Stimulated activated CD4-positive, alpha-beta T cell treated with anti-CD3 and anti-CD28 coated beads, Interleukin-4, amount 100 ng/mL, for 4 hours (primary cell): ENCODE results near the gene LDAF1.
"Not testable (repeated sequence)": the region's sequence is repeated elsewhere in the genome, so short reads cannot be mapped to it uniquely, and the experiment has no call there.

Experiments used
- DNase-seq, 2 experiments: peaks; one replicate each; pipeline ENCODE4 v3.0.0-alpha.2; 2020

The LDAF1 gene

DNA sequence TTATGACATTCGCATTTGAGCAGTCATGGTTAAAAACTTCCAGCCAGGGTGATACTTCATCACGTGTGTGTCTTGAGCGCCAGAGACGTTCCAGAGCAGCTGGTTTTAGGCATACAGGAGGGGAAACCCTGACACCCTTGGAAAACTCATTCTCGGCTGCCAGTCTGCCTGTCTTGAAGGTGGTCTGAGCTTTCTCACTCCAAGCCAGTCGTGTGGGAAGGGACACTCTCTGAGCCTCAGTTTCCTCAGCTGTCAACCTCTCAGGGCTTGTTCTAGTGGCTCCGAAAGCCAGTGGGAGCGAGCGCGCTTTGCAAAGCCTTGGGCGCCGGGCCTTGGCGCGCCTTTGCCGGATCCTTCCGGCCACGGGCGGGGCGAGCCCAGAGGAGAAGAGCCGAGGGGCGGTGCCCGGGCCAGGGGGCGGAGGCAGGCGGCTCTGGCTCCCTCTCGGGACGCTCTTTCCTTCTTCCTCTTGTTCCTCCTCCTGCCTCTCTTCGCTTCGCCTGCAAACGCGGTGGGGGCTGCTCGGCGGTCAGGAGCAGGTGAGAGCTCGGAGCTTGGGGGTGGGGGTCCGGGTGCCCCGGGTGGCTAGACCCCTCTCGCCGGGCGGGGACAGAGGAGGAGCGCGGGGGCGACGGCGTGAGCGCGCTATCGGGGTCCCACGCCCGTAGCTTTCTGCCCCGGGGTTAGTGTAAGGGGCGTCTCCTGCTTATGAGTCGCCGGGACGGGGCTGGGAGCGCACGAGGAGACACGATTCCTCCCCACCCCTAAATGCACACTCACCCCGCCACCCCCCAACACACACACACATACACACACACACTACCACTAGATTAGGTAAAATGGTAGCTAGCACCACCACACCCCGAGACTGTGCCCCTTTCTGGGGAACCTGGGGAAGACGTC lies at the start of gene LDAF1:
TSS of gene LDAF1 (plus strand) at position 467 of the 903 bp plus-strand sequence. CDS start 2,509 bp downstream, outside the sequence.
- DNase-seq: peak; percentile 69 to 82

DNA sequence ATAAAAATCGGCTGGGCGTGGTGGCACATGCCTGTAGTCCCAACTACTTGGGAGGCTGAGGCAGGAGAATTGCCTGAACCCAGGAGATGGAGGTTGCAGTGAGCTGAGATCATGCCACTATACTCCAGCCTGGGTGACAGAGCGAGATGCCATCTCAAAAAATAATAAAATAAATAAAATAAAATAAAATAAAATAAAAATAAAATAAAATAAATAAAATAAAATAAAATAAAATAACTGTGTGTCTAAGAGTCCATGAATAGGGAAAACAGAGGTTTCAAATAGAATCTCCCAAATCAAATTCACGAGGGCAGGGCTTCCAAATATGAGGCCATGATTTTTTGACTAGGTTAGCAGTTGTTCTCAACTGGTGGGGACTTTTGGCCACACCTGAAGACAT lies 42.9 kb upstream of the LDAF1 start:
- not testable (repeated sequence) for DNase-seq

DNA sequence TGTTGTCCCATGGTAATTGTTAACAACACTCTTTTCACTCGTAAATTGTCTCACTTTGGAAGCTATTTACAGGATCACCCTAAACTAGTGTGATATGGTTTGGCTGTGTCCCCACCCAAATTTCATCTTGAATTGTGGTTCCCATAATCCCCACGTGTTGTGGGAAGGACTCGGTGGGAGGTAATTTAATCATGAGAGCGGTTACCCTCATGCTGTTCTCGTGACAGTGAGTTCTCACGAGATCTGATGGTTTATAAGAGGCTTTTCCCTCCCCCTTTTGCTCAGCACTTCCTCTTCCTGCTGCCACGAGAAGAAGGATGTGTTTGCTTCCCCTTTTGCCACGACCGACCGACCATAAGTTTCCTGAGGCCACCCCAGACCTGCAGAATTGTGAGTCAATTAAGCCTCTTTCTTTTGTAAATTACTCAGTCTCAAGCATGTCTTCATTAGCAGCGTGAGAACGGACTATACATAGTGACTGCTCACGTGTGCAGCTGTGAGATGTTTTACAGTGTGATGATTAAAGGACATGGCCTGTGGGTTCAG lies 42.3 kb upstream of the LDAF1 start:
- DNase-seq: no peak

DNA sequence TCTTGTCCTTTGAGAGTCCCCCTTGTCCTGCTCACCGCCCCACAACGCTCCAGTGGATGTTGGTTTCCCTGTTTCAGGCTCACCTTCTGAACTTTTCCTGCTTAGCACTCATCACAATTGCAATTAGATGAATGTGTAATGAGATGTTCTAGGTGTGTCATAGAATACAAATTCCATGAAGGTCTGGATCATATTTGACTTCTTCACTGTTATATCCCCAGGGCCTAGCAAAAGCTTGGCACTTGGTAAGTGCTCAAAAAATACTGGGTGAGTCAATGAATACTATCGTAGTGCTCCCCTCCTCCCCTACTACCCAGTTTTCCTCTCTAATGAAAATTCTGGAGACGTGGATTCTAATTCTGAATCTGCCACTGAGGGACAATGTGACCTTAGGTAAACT lies 40.9 kb upstream of the LDAF1 start:
- no peak for DNase-seq

DNA sequence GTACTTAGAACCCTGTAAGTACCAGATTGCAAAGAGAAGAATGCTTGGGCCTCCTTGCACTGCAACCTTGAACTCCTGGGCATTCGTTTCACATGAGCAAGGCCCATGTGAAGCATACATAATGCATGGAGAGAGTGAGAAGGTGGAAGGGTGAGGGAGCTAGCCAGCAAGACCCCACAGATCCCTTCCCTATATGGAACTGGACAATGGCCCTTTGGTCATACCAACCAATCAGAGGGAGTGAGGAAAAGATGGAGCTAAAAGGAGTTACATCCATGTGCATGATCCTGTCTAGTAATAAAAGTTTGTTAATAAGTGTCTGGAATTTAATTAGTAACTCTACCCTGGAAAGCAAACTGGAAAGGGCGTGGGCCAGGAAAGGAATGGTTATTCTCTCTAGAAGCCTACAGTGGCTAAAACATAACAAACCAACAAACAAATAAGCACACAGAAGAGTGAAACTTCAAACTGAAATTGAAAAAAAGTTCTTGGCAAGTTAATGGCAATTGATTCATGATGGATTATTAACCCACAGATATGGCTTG lies 37.4 kb upstream of the LDAF1 start:
- no peak for DNase-seq

DNA sequence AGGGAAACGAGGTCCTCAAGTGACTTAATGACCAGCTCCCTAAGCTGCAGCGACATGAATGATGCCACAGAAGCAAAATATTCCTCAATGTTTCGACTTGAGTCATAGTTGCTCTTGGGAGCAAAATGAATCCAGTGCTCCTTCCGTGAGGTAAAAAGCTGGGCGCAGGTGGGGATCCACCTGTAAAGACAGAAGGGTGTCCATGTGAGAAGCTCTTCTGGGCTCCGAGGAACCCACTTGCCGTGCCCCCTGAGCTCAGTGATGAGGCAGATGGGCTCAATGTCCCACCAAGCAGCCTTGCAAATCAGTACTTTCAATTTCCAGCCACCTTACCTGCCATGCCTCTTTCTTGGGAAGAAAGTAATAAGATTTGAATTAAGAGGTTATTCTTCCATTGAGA lies 33.3 kb upstream of the LDAF1 start:
- DNase-seq: no peak

DNA sequence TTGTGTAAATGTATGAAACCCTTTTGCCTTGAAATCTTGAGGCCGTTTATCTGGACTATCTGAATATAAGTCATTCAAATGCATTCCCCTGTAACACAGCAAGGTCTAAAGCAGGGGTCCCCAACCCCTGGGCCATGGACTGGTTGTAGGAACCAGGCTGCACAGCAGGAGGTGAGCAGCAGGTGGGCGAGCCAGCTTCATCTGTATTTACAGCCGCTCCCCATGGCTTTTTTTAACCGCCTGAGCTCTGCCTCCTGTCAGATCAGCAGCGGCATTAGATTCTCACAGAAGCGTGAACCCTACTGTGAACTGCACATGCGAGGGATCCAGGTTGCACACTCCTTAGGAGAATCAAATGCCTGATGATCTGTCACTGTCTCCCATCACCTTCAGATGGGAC lies 32.0 kb upstream of the LDAF1 start:
- no peak for DNase-seq

DNA sequence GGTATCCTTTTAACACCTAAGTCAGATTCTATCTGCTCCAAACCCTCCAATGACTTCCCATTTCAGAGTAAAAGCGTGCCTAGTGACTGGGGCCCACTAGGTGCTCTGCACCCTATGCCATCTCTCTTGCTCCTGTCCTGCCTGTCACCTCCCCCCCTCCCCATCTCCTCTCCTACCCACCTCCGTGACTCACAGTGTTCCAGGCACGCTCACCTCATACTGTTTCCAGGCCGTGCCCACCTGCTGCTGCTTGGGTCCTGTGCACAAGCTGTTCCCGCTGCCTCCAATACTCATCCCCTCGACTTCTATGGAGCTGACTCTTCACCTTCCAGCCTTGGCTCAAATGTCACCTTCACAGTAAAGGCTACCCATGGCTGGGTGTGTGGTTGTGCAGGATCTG lies 29.5 kb upstream of the LDAF1 start:
- no peak for DNase-seq

DNA sequence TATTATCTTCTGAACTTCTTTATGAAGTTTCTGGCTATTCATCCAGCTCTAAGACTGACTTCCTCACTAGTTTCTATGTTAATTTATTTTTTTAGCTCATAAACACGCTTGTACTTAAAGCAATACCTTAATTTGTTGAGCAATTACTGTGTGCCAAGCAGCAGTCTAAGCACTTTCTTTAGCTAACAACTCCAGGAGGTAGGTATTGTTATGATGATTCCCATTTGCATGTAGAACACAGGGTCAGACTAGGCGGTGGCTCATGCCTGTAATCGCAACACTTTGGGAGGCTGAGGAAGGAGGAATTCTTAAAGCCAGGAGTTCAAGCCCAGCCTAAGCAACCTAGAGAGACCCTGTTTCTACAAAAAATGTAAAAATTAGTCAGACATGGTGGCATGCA lies 27.7 kb upstream of the LDAF1 start:
- no peak for DNase-seq

DNA sequence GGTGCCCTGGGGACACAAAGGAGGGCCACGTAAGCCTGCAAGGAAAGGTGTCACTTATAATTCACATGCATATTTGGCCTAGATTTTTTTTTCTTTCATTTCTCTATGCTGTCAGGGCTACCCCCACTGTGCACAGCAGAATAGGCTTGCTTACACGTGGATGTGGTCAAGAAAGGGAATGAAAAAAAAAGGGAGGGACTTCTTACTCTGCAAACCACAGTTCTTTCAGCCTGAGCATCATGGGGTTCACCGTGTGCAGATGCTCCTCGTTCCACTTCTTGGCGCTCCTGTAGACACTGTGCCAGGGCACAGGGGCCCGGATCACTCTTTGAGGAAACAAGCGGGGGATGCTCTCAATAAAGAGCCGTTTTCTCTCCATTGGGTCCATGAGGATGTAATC lies 24.4 kb upstream of the LDAF1 start:
- DNase-seq: no peak

DNA sequence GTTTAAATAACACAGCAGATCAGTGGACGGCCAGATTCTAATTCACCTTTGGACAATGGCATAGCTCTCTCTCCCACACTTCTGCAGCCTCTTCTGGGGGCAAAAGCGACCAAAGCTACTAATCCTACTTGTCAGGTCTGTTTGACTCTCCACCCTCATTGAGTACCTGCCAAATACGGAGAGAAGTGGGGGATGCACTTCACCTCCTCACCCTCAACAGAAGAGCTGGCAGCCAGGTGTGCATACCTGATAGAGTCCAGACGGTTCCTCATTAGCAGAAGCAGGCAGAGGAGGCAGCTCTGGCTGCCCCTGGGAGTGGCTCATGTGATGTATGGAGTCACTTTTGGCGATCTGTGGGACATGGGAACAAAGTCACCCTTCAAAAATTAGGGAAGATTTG lies 12.7 kb upstream of the LDAF1 start:
- DNase-seq: no peak

DNA sequence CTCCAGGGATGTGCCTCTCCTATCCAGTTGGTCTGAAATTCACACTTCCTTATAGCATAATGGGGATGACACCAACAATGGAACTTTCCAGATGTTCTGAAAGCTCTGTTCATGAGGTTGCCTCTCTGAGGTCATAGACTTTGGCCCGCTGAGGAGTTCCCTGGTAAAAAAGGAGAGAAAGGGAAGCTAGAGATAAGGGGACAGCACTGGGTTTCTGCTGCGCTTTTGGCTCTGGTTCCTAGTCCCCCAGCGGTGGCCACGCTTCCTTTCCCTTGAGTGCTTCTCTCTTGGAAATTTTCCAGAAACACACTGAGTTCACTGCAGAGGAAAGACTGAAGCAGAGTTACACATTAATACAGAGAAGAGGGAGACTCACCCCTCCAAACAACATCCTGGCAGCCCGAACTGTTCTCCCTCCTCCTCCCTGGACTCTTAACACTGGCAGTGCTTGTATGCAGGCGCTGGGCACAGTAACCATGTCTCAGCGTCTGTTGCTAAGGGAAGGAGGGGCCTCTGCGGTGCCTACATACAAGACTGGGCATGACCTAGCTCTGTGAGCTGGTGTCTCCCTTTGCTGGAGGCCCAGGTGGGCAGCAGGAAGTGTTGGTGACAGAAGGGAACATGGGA lies 8.0 kb upstream of the LDAF1 start, which contains the start of gene DNAH3:
TSS of gene DNAH3 (minus strand) at position 472 of the 627 bp plus-strand sequence. CDS start 527 bp downstream, outside the sequence.
- no peak for DNase-seq

DNA sequence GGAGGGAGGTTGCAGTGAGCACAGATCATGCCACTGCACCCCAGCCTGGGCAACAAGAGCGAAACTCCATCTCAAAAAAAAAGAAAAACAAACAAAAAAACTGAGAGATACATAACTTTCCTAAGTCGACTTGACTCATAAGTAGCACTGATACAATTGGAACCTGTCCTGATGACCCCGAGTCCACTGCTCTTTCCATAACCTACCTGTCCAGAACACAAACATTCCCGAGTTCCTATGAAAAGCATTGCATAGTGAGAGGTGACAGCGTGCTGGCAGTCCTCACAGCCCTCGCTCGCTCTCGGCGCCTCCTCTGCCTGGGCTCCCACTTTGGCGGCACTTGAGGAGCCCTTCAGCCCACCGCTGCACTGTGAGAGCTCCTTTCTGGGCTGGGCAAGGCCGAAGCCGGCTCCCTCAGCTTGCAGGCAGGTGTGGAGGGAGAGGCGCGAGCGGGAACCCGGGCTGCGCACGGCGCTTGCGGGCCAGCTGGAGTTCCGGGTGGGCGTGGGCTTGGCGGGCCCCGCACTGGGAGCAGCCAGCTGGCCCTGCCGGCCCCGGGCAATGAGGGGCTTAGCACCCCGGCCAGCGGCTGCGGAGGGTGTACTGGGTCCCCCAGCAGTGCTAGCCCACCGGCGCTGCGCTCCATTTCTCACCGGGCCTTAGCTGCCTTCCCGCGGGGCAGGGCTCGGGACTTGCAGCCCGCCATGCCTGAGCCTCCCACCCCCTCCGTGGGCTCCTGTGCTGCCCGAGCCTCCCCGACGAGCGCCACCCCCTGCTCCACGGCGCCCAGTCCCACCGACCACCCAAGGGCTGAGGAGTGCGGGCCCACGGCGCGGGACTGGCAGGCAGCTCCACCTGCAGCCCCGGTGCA lies 6.1 kb upstream of the LDAF1 start:
- DNase-seq: not testable (repeated sequence)

DNA sequence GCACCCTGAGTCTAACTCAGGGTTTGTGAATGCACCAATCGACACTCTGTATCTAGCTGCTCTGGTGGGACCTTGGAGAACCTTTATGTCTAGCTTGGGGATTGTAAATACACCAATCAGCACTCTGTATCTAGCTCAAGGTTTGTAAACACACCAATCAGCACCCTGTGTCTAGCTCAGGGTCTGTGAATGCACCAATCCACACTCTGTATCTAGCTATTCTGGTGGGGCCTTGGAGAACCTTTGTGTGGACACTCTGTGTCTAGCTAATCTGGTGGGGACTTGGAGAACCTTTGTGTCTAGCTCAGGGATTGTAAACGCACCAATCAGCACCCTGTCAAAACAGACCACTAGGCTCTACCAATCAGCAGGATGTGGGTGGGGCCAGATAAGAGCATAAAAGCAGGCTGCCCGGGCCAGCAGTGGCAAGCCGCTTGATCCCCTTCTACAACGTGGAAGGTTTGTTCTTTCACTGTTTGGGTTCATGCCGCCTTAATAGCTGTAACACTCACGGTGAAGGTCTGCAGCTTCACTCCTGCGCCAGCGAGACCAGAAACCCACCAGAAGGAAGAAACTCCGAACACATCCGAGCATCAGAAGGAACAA lies 5.2 kb upstream of the LDAF1 start:
- not testable (repeated sequence) for DNase-seq

DNA sequence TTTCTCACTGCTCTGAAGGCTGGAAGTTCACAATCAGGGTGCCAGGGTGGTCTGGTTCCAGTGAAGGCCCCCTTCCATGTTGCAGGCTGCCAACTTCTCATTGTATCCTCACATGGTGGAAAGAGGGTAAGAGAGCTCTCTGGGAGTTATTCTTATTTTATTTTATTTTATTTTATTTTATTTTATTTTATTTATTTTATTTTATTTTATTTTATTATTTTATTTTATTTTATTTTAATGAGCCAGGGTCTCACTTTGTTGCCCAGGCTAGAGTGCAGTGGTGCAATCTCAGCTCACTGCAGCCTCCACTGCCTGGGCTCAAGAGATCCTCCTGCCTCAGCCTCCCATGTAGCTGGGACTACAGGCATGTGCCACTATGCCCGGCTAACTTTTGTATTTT lies 2.5 kb upstream of the LDAF1 start:
- DNase-seq: not testable (repeated sequence)

DNA sequence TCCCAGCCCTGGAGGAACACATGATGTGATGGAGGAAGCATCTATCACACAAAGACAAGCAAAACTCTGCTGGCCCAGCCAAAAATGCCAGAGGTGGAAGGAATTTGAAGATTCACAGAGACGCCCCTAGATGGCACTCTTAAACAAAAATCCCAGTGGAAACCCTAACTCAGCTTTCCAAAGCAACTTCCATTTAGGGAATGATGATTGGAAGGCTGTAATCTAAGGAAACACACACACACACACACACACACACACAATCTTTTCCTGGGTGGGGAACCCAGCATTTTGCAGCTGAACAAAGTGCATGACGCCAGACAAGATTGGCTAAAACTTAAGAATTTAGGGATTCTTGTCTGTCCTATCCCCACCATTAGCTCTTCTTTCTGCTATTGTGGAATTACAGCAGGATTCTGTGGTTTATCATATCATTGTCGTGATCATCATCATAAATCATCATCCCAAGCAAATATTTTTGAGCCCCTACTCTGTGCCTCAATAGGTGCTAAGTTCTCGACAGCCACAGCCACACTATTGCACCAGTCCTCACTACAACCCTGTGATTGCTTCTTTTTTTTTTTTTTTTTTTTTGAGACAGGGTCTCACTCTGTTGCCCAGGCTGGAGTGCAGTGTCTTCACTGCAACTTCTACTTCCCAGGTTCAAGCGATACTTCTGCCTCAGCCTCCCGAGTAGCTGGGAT lies 1.6 kb upstream of the LDAF1 start:
- DNase-seq: no peak

DNA sequence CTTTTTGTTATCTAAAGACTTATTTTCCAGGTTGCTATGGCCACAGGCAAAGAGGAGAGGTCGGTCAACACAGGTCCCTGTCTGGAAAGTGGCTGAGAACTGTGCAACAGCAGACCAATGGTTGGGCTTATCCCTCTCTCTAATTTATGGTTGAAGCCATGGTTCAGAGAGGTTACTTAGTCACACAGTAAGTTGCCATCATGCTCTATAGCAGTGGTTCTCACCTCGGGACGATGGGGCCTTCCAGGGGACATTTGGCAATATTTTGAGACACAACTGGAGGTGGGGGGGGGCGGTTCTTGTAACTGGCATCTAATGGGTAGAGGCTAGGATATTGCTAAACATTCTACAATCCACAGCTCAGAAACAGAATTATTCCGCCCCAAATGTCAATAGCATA lies 842 bp upstream of the LDAF1 start:
- no peak for DNase-seq

DNA sequence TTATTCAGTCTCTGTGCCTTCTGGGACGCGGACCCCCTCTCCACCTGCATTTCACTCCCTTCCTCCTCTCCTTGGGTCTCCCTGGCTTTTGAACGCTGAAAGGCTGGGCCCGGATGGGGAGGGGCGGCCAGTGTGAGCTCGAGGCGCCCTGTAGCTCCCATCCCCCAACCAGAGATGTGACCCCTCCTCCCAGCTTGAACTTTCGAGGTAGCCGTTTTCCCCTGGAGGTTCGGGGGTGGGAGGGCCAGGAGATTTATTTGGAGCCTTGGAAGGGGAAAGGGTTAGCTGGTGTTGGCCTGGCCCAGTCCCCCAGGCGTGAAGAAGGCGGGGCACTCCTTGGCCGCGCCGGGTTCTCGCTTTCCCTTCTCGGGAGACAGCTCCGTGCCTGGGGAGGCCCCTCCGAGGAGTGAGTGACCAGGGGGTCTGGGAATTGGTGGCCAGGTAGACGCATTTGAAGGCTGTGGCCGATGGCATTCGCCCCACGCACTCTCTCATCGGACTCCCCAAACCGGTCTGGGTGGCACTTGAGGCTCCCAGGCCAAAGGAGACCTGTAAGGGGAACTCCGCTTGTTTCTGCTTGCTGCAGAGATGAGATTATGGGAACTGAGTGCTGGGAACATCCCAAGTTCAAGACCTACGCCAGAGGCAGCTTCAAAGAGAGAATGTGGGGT lies 942 bp downstream of the LDAF1 start:
- DNase-seq: peak in 1 of 2 experiments; percentile 16

DNA sequence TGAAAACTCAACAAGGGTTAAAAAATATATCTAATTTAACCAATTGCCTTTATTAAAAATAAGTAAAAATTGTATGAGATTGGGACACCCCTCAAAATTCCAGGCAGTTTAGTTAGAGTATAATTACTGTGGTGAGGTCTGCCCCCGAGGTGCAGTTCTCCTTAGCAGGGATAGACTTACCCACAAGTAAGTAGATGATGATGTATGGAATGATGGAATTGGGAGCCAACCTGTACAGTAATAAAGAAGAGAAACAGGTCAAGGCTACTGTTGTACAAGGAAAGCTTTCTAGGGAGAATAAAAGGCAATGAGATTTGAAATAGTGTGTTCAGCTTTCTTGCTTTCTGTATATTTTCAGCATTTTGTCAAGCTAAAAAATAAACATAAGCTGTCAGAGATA lies 1.8 kb downstream of the LDAF1 start:
- no peak for DNase-seq

DNA sequence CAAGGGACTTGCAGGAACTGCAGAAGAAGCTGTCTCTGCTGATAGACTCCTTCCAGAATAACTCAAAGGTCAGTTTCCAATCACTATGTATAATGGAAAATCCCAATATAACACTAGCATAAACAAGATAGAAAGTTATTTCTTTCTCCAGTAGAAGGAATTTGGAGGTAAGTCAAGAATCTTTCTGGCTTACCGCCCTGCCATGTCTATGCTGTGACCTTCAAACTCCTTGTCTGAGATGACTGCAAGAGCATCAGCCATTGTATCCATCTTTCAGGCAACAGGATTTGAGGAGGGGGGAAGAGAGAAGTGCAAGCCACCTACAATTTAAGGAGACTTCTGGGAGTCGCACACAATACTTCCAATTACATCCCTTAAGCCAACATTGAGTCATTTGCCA lies 2.7 kb downstream of the LDAF1 start:
- DNase-seq: no peak

DNA sequence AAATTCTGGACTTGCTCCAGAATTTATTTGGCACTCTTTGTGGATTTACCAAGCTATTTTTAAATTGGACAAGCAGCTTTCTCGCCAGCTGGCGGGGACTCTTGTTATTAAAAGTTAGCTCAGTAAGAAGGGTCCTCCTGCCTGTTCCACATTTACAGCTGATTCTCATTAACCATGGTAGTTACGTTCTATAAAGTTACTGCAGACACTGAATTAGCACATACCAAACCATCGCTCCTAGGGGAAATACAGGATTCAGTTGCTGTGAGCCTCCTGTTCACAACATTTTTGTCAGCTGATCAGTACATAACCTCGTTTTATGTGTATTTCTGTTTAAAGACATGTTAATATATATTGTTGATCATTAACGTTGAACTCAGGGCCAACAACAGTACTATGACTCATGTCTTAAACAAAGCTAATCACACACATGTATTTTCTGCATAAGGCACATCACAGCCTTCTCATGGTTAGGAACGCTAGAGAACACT lies 4.2 kb downstream of the LDAF1 start:
- DNase-seq: no peak
